ENCODE data around the gene SYTL3.

The SYTL3 gene

GRCh38 chr6:158722176-158722729, 72.4 kb downstream of the SYTL3 start:
- H3K9me3 ChIP-seq (ENCODE audit: insufficient read depth, low read depth, low read length): no peaks in the 10 kb centered on the region
- H3K79me2 ChIP-seq (ENCODE audit: insufficient read depth, low read length): no peaks in the 10 kb centered on the region
- no peak overlapping the region for H2AFZ ChIP-seq (ENCODE audit: low read length)
- H3K4me3 ChIP-seq (ENCODE audit: low read length, poor library complexity, severe bottlenecking): no peak overlapping the region
- TF ChIP-seq CTCF (conservative IDR thresholded peaks at IDR 0.05; ENCODE audit: low read length): no peak
- TF ChIP-seq EZH2phosphoT487 (IDR thresholded peaks at IDR 0.05; ENCODE audit: borderline replicate concordance): no peak
- no peaks in the 10 kb centered on the region for H3K36me3 ChIP-seq (ENCODE audit: insufficient read depth, low read length)
- no peaks in the 10 kb centered on the region for H4K20me1 ChIP-seq (ENCODE audit: insufficient read depth, low read length, poor library complexity, severe bottlenecking)
- H3K9me2 ChIP-seq (replicated peaks; ENCODE audit: low read depth, low read length): no peaks in the 10 kb centered on the region
- no peaks in the 10 kb centered on the region for H3F3A ChIP-seq (ENCODE audit: low read depth)
- peaks cover 13% of the 10 kb centered on the region for H3K4me1 ChIP-seq (ENCODE audit: insufficient read depth, low read length, poor library complexity, severe bottlenecking)
- H3K27me3 ChIP-seq (ENCODE audit: insufficient read depth, low read length, poor library complexity, severe bottlenecking): no peaks in the 10 kb centered on the region
- no peak overlapping the region for H3K9ac ChIP-seq (ENCODE audit: low read depth, low read length, poor library complexity, severe bottlenecking)
- H3K4me2 ChIP-seq (ENCODE audit: low read depth, low read length, poor library complexity, severe bottlenecking): no peak overlapping the region

- H3K79me2 ChIP-seq (ENCODE audit: insufficient read depth, low read length): no peaks in the 10 kb centered on the region
- no peak overlapping the region for H3K4me3 ChIP-seq (ENCODE audit: low read length, poor library complexity, severe bottlenecking)
- H3K9me2 ChIP-seq (replicated peaks; ENCODE audit: low read depth, low read length): no peaks in the 10 kb centered on the region
- no peaks in the 10 kb centered on the region for H3K36me3 ChIP-seq (ENCODE audit: insufficient read depth, low read length)
- no peaks in the 10 kb centered on the region for H3K27me3 ChIP-seq (ENCODE audit: insufficient read depth, low read length, poor library complexity, severe bottlenecking)
- no peaks in the 10 kb centered on the region for H3K9me3 ChIP-seq (ENCODE audit: insufficient read depth, low read depth, low read length)
- no peaks in the 10 kb centered on the region for H4K20me1 ChIP-seq (ENCODE audit: insufficient read depth, low read length, poor library complexity, severe bottlenecking)
- peaks cover 7% of the 10 kb centered on the region for H3K4me1 ChIP-seq (ENCODE audit: insufficient read depth, low read length, poor library complexity, severe bottlenecking)
- H3F3A ChIP-seq (ENCODE audit: low read depth): no peaks in the 10 kb centered on the region
- TF ChIP-seq CTCF (conservative IDR thresholded peaks at IDR 0.05; ENCODE audit: low read length): no peak
- TF ChIP-seq EZH2phosphoT487 (IDR thresholded peaks at IDR 0.05; ENCODE audit: borderline replicate concordance): no peak
- H2AFZ ChIP-seq (ENCODE audit: low read length): no peak overlapping the region
- no peak overlapping the region for H3K4me2 ChIP-seq (ENCODE audit: low read depth, low read length, poor library complexity, severe bottlenecking)
- H3K9ac ChIP-seq (ENCODE audit: low read depth, low read length, poor library complexity, severe bottlenecking): no peak overlapping the region
Observed at GRCh38 chr6:158725704-158726103, 75.8 kb downstream of the SYTL3 start.

- H3K27me3 ChIP-seq (ENCODE audit: insufficient read depth, low read length, poor library complexity, severe bottlenecking): no peaks in the 10 kb centered on the region
- H3K4me3 ChIP-seq (ENCODE audit: low read length, poor library complexity, severe bottlenecking): no peak overlapping the region
- H3K9me3 ChIP-seq (ENCODE audit: insufficient read depth, low read depth, low read length): no peaks in the 10 kb centered on the region; the same call in 1 of the 2 replicates
- no peaks in the 10 kb centered on the region for H4K20me1 ChIP-seq (ENCODE audit: insufficient read depth, low read length, poor library complexity, severe bottlenecking)
- H3K9ac ChIP-seq (ENCODE audit: low read depth, low read length, poor library complexity, severe bottlenecking): no peak overlapping the region
- H3K4me2 ChIP-seq (ENCODE audit: low read depth, low read length, poor library complexity, severe bottlenecking): no peak overlapping the region
- H3K36me3 ChIP-seq (ENCODE audit: insufficient read depth, low read length): no peaks in the 10 kb centered on the region
- no peaks in the 10 kb centered on the region for H3K4me1 ChIP-seq (ENCODE audit: insufficient read depth, low read length, poor library complexity, severe bottlenecking)
- H3F3A ChIP-seq (ENCODE audit: low read depth): no peaks in the 10 kb centered on the region
- no peaks in the 10 kb centered on the region for H3K9me2 ChIP-seq (replicated peaks; ENCODE audit: low read depth, low read length)
- no peaks in the 10 kb centered on the region for H3K79me2 ChIP-seq (ENCODE audit: insufficient read depth, low read length)
- TF ChIP-seq CTCF (conservative IDR thresholded peaks at IDR 0.05; ENCODE audit: low read length) (no peak), EZH2phosphoT487 (IDR thresholded peaks at IDR 0.05; ENCODE audit: borderline replicate concordance) (no peak)
- H2AFZ ChIP-seq (ENCODE audit: low read length): no peak overlapping the region
Observed at GRCh38 chr6:158729906-158730540, 80.2 kb downstream of the SYTL3 start.
